B cell (primary cell): ENCODE data around the gene FCRL2. TPM values are rescaled to one million over a fixed set of nuclear protein-coding genes. Genes with fewer than 3 reads are reported as not detected.

ENCODE experiments used
- ATAC-seq: fragments of 200-7000 bp; cut with Tn5 transposase; one replicate; pipeline ENCODE4 v1.10.0; 2021; ENCODE audit warnings: low read depth, mild to moderate bottlenecking, moderate number of reproducible peaks, moderate library complexity
- CTCF ChIA-PET: fragments of 350-600 bp; sonication (Branson Sonifier 250); formaldehyde crosslinking; loops from one replicate; lab custom pipeline; 2021; ENCODE audit warnings: antibody characterized with exemption, inconsistent platforms; lab: Charles Lee
- POLR2A ChIA-PET: fragments of 350-600 bp; sonication (Branson Sonifier 250); formaldehyde crosslinking; loops from one replicate; lab custom pipeline; 2021; ENCODE audit warnings: antibody characterized with exemption; lab: Charles Lee
- DNase-seq: peaks from one replicate; pipeline ENCODE4 v3.0.0; 2013
- H2AFZ ChIP-seq: 2 replicates; pipeline ENCODE4 v1.6.1; 2012; ENCODE audit warnings: mild to moderate bottlenecking, low read depth, low read length; ENCODE audit not compliant: insufficient read depth, poor library complexity, severe bottlenecking
- H3K27ac ChIP-seq, 2 donors: 1 replicate in 1 of 2; 2 replicates in 1 of 2; pipeline ENCODE4 v1.5.1; 2012 to 2013; ENCODE audit warnings: low read length in 2 of 2, mild to moderate bottlenecking in 2 of 2, moderate library complexity in 1 of 2
- H3K27me3 ChIP-seq, 4 experiments: fragments of 200-600 bp in 1 of 4; sonication (generic) in 1 of 4; replicated peaks in 1 of 4; 1 replicate in 2 of 4; 2 replicates in 2 of 4; pipeline versions ENCODE4 v1.6.1 to v1.7.0; 2013 to 2016; ENCODE audit warnings: low read length in 3 of 4, mild to moderate bottlenecking in 2 of 4, mixed read lengths in 1 of 4, moderate library complexity in 1 of 4; ENCODE audit not compliant: insufficient read depth in 4 of 4, control insufficient read depth in 3 of 4; ENCODE audit errors: control extremely low read depth in 1 of 4
- H3K36me3 ChIP-seq, 2 experiments: replicated peaks in 1 of 2; 1 replicate in 1 of 2; 2 replicates in 1 of 2; pipeline versions ENCODE4 v1.6.1 to v1.7.1; 2013; ENCODE audit warnings: low read length in 1 of 2; ENCODE audit not compliant: insufficient read depth in 2 of 2, control insufficient read depth in 1 of 2; ENCODE audit errors: control extremely low read depth in 1 of 2, extremely low read depth in 1 of 2
- H3K4me1 ChIP-seq, 2 donors: fragments of 200-600 bp in 1 of 2; sonication (generic) in 1 of 2; 1 replicate in 1 of 2; 2 replicates in 1 of 2; pipeline versions ENCODE4 v1.5.1 to v1.6.1; 2013 to 2017; ENCODE audit warnings: low read length in 2 of 2; ENCODE audit not compliant: control insufficient read depth in 2 of 2, insufficient read depth in 2 of 2
- H3K4me2 ChIP-seq: replicated peaks from 2 replicates; pipeline ENCODE3; 2012; ENCODE audit warnings: mild to moderate bottlenecking, low read depth, low read length; ENCODE audit not compliant: poor library complexity, severe bottlenecking
- H3K4me3 ChIP-seq, 5 experiments: fragments of 200-600 bp in 1 of 5; sonication (generic) in 1 of 5; 1 replicate in 3 of 5; 2 replicates in 2 of 5; pipeline versions ENCODE4 v1.5.1 to v1.7.0; 2011 to 2016; ENCODE audit warnings: low read length in 4 of 5, mild to moderate bottlenecking in 4 of 5, low read depth in 2 of 5, control low read depth in 1 of 5, moderate library complexity in 1 of 5; ENCODE audit not compliant: insufficient read depth in 1 of 5; ENCODE audit errors: control extremely low read depth in 1 of 5, extremely low read depth in 1 of 5
- H3K79me2 ChIP-seq: fragments of 200-600 bp; sonication (generic); one replicate; pipeline ENCODE4 v1.6.0; 2016; ENCODE audit warnings: low read length; ENCODE audit not compliant: control insufficient read depth, insufficient read depth
- H3K9ac ChIP-seq: fragments of 200-600 bp; sonication (generic); 2 replicates; pipeline ENCODE4 v1.6.1; 2017; ENCODE audit warnings: mild to moderate bottlenecking, low read length, moderate library complexity
- H3K9me3 ChIP-seq, 3 donors: one replicate each; pipeline versions ENCODE4 v1.6.1 to v1.7.1; 2013; ENCODE audit warnings: low read length in 2 of 3; ENCODE audit not compliant: control insufficient read depth in 2 of 3, insufficient read depth in 1 of 3; ENCODE audit errors: control extremely low read depth in 1 of 3
- H4K20me1 ChIP-seq: 2 replicates; pipeline ENCODE4 v1.6.0; 2012; ENCODE audit warnings: mild to moderate bottlenecking, low read length; ENCODE audit not compliant: insufficient read depth, control insufficient read depth, poor library complexity, severe bottlenecking
- H3K27ac Mint-ChIP-seq: one replicate; pipeline ENCODE4 v1.8.0; 2021; ENCODE audit warnings: mixed read lengths
- H3K27me3 Mint-ChIP-seq: one replicate; pipeline ENCODE4 v1.8.0; 2021; ENCODE audit warnings: mixed read lengths
- H3K4me1 Mint-ChIP-seq: one replicate; pipeline ENCODE4 v1.8.0; 2021; ENCODE audit warnings: mixed read lengths
- H3K4me3 Mint-ChIP-seq: one replicate; pipeline ENCODE4 v1.8.0; 2021; ENCODE audit warnings: mixed read lengths
- H3K9me3 Mint-ChIP-seq: one replicate; pipeline ENCODE4 v1.8.0; 2022; ENCODE audit warnings: mixed read lengths; ENCODE audit not compliant: insufficient read depth
- CTCF ChIP-seq: fragments of 200-600 bp; IDR thresholded peaks from one replicate; pipeline ENCODE4 v1.8.0; 2022; ENCODE audit warnings: antibody characterized with exemption, mild to moderate bottlenecking
- EZH2 ChIP-seq: IDR thresholded peaks from 2 replicates; pipeline ENCODE4 v1.6.1; 2012; ENCODE audit warnings: borderline replicate concordance, low read depth, mild to moderate bottlenecking, moderate library complexity, low read length; ENCODE audit not compliant: insufficient read depth, poor library complexity, severe bottlenecking
- WGBS: methylation state at CpG from one replicate; pipeline ENCODE4 v1.1.5; 2013; ENCODE audit warnings: missing lambda C conversion rate; ENCODE audit not compliant: insufficient coverage; 5-methylcytosine and 5-hydroxymethylcytosine counted together
- intact Hi-C: fragments of 100-400 bp; cut with micrococcal nuclease; formaldehyde crosslinking; loops from one replicate; pipeline ENCODE4 v1.10.0; 2022
- polyA plus RNA-seq: library from polyadenylated mRNA; depleted of rRNA; stranded (reverse); fragments of >200 nt; gene quantifications from 2 replicates; pipeline ENCODE4 v1.2.3, GENCODE V29; 2012
- total RNA-seq, 2 donors: library from RNA; stranded (reverse); fragments of 120-200 nt in 1 of 2; gene quantifications; 1 replicate in 1 of 2; 2 replicates in 1 of 2; pipeline versions ENCODE4 v1.2.3 to v1.2.4, GENCODE V29; 2013 to 2022

The FCRL2 gene
- total and polyA plus RNA-seq, 2 donors (not counting 1 experiment from before 2014, with no cell fraction given) = 78.3 to 184 TPM

- Mint-ChIP-seq H3K27me3 (no peaks in the 10 kb centered on the region), H3K27ac (peak overlapping the region; percentile 57), H3K9me3 (no peaks in the 10 kb centered on the region), H3K4me3 (peak overlapping the region; percentile 54), H3K4me1 (peaks cover 80% of the 10 kb centered on the region)
- CTCF ChIA-PET = interaction anchor here (0.5 to 6.7 kb wide), 46 partner anchors 9 to 351 kb away, joined by 3 to 162 read pairs (median 5); partner anchors contain the start of gene FCRL3
- peak overlapping the region; percentile 63 for H3K4me2 ChIP-seq
- DNase-seq (peak; percentile 78), ATAC-seq (peak; percentile 86)
- peaks cover 78% of the 10 kb centered on the region in 2 donors for H3K4me1 ChIP-seq
- H3K36me3 ChIP-seq = peaks cover 9 to 27% of the 10 kb centered on the region in 2 experiments
- POLR2A ChIA-PET = interaction anchor here (0.5 to 1.3 kb wide), 6 partner anchors 30 to 193 kb away, joined by 3 to 5 read pairs (median 4); partner anchors contain the start of gene FCRL1
- peak overlapping the region in 4 of 5 experiments; percentile 36 to 57 (median 39) for H3K4me3 ChIP-seq
- no peak for TF ChIP-seq EZH2
- peak; percentile 75 for TF ChIP-seq CTCF
- H4K20me1 ChIP-seq = no peaks in the 10 kb centered on the region
- peaks cover 82% of the 10 kb centered on the region for H3K79me2 ChIP-seq
- no peaks in the 10 kb centered on the region for H3K9me3 ChIP-seq
- peak overlapping the region; percentile 32 for H3K9ac ChIP-seq
- intact Hi-C loops = loop anchor here (1.0 to 10.0 kb wide), 8 partner anchors 10 to 206 kb away; partner anchors contain the start of gene FCRL1
- H3K27me3 ChIP-seq = no peaks in the 10 kb centered on the region
- H3K27ac ChIP-seq = peak overlapping the region; percentile 50 to 62
- no CpG with 5 or more reads among the region's 1 CpG for WGBS
- H2AFZ ChIP-seq = no peak overlapping the region
Measured at GRCh38 chr1:157773493-157774350, 3.2 kb downstream of the FCRL2 start.
